OCI-LY7 (cell line): ENCODE results near the gene TBKBP1.

Experiments
- EZH2phosphoT487 ChIP-seq: fragments of 200-600 bp; sonication (generic); IDR thresholded peaks from 2 replicates; pipeline ENCODE4 v1.6.1; 2018; ENCODE audit warnings: low read depth, borderline replicate concordance, mild to moderate bottlenecking, mixed run types, antibody characterized with exemption, low read length, moderate library complexity, mixed read lengths
- TF ChIP-seq, protein P1 (sequence below): fragments of 200-600 bp; sonication (generic); conservative IDR thresholded peaks from 2 replicates; pipeline ENCODE4 v1.5.1; 2014; ENCODE audit warnings: mild to moderate bottlenecking, antibody characterized with exemption, low read length, moderate library complexity, mixed read lengths

DNA sequence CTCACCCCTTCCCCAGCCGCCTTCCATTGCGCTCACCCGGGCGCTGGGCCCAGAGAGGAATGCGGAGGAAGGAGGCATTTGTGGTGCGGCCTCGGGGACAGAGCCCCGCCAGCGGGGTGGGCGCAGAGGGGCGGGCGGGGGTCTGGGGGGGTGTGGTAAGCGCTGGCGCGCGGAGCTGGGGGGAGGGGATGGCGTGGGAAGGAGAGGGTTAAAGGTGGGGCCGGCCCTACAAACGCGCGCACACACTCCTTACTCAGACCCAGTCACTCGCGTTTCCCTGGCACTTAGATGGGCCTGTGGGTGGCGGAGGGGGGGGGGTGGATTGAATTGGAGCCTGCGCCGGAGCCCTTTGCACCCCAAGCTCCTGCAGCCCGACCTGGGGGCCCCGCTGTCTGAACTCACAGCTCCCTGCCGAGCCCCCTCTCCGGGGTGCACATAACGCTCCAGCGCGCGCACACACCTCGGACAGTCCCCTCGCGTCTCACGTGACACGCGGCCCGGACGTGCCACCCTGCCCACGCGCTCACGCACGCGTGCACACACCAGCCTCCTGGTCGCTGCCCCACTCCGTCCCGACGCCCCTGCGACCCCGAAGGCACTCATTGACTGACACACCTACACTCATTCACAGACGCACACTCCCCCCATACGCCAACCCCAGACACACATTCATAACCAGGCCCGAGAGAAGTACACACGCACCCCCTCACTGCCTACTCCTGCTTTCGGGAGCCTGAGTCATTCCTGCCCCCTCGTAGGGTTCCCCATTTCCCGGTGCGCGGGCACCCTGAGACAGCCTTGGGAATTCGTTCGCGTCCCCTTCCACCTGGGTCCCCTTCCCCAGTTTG, 844 bp downstream of the TBKBP1 start:
- TF ChIP-seq EZH2phosphoT487: no peak
- TF ChIP-seq, protein P1, sequence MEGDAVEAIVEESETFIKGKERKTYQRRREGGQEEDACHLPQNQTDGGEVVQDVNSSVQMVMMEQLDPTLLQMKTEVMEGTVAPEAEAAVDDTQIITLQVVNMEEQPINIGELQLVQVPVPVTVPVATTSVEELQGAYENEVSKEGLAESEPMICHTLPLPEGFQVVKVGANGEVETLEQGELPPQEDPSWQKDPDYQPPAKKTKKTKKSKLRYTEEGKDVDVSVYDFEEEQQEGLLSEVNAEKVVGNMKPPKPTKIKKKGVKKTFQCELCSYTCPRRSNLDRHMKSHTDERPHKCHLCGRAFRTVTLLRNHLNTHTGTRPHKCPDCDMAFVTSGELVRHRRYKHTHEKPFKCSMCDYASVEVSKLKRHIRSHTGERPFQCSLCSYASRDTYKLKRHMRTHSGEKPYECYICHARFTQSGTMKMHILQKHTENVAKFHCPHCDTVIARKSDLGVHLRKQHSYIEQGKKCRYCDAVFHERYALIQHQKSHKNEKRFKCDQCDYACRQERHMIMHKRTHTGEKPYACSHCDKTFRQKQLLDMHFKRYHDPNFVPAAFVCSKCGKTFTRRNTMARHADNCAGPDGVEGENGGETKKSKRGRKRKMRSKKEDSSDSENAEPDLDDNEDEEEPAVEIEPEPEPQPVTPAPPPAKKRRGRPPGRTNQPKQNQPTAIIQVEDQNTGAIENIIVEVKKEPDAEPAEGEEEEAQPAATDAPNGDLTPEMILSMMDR: no peak
